HG03469 (cell line): ENCODE results near the gene ACSL6.

Experiments used
- ATAC-seq: cut with Tn5 transposase; IDR thresholded peaks from one replicate; pipeline ENCODE4 v1.9.1; 2021; ENCODE audit warnings: mild to moderate bottlenecking, moderate library complexity, moderate number of reproducible peaks; ENCODE audit not compliant: unreplicated experiment

Gene ACSL6

GRCh38 chr5:131984956-131985665 lies 26.3 kb downstream of the ACSL6 start:
- no peak for ATAC-seq

- no peak for ATAC-seq
These were observed 28.1 kb downstream of the ACSL6 start for GRCh38 chr5:131983244-131983771.

GRCh38 chr5:131981516-131981915 lies 29.9 kb downstream of the ACSL6 start:
- ATAC-seq = no peak

- no peak for ATAC-seq
These were observed 30.8 kb downstream of the ACSL6 start for GRCh38 chr5:131980696-131981095.

GRCh38 chr5:131979816-131980215 lies 31.6 kb downstream of the ACSL6 start:
- ATAC-seq = no peak

- ATAC-seq = no peak
These were observed 34.2 kb downstream of the ACSL6 start for GRCh38 chr5:131977212-131977604.

- ATAC-seq = no peak
These were observed 34.8 kb downstream of the ACSL6 start for GRCh38 chr5:131976414-131977211.

- no peak for ATAC-seq
These were observed 36.3 kb downstream of the ACSL6 start for GRCh38 chr5:131974956-131975726.

- ATAC-seq = no peak
These were observed 36.9 kb downstream of the ACSL6 start for GRCh38 chr5:131974622-131974955.

GRCh38 chr5:131974016-131974415 lies 37.4 kb downstream of the ACSL6 start:
- ATAC-seq = no peak

- no peak for ATAC-seq
These were observed 38.3 kb downstream of the ACSL6 start for GRCh38 chr5:131973089-131973712.

- no peak for ATAC-seq
These were observed 43.0 kb downstream of the ACSL6 start for GRCh38 chr5:131968396-131968954.

GRCh38 chr5:131966551-131966950 lies 44.9 kb downstream of the ACSL6 start:
- ATAC-seq = no peak

GRCh38 chr5:131965826-131966415 lies 45.5 kb downstream of the ACSL6 start:
- ATAC-seq = no peak

GRCh38 chr5:131959906-131960305 lies 51.6 kb downstream of the ACSL6 start:
- ATAC-seq = no peak

- ATAC-seq = no peak
These were observed 52.3 kb downstream of the ACSL6 start for GRCh38 chr5:131959136-131959535.

GRCh38 chr5:131957721-131958441 lies 53.6 kb downstream of the ACSL6 start:
- no peak for ATAC-seq

- no peak for ATAC-seq
These were observed 57.5 kb downstream of the ACSL6 start for GRCh38 chr5:131953969-131954368.

- ATAC-seq = no peak
These were observed 59.1 kb downstream of the ACSL6 start for GRCh38 chr5:131952301-131952857.
